ENCODE data around the gene NAGLU. TPM values are rescaled to one million over a fixed set of nuclear protein-coding genes. Genes with fewer than 3 reads are reported as not detected.

NAGLU gene
- total and polyA plus RNA-seq, 2 of the 13 experiments (the other 11 are each of a cell fraction or from before 2014, with no cell fraction given): 28.2 to 40.1 TPM

- TF ChIP-seq ZBTB10 (CRISPR knock-in tag; IDR thresholded peaks at IDR 0.05; ENCODE audit: borderline replicate concordance): 0 out of 2 replicates have a peak, but pooled peaks have one; percentile 38
- peak; percentile 90 for TF ChIP-seq ZNF773 (CRISPR knock-in tag; IDR thresholded peaks at IDR 0.05; ENCODE audit: borderline replicate concordance)
- TF ChIP-seq HOXA7 (CRISPR knock-in tag; IDR thresholded peaks at IDR 0.05): no peak
- TF ChIP-seq ZFAT (CRISPR knock-in tag; conservative IDR thresholded peaks at IDR 0.05): no peak
- peak; percentile 20; the same call in 1 of the 2 replicates for TF ChIP-seq ZNF263 (CRISPR knock-in tag; IDR thresholded peaks at IDR 0.05)
- TF ChIP-seq SRSF9 (IDR thresholded peaks at IDR 0.05; ENCODE audit: borderline replicate concordance, insufficient read depth, low read depth, low read length, poor library complexity, severe bottlenecking): no peak
- TF ChIP-seq RFX5 (IDR thresholded peaks at IDR 0.05; ENCODE audit: low read depth, low read length): no peak
- no peak for TF ChIP-seq SRF (IDR thresholded peaks at IDR 0.05; ENCODE audit: low read depth, low read length)
- TF ChIP-seq ZNF253 (CRISPR knock-in tag; IDR thresholded peaks at IDR 0.05; ENCODE audit: borderline replicate concordance): peak; percentile 76; the same call in 1 of the 2 replicates
- TF ChIP-seq ZBTB4 (CRISPR knock-in tag; IDR thresholded peaks at IDR 0.05; ENCODE audit: borderline replicate concordance): no peak
- no peak for TF ChIP-seq MLXIP (CRISPR knock-in tag; IDR thresholded peaks at IDR 0.05; ENCODE audit: borderline replicate concordance)
- TF ChIP-seq ATM (IDR thresholded peaks at IDR 0.05; ENCODE audit: borderline replicate concordance): no peak
- TF ChIP-seq ZNF577 (CRISPR knock-in tag; IDR thresholded peaks at IDR 0.05; ENCODE audit: borderline replicate concordance, low read depth): peak; percentile 87; the same call in 1 of the 2 replicates
- no peak; the same call in 1 of the 2 replicates for TF ChIP-seq KMT2A (CRISPR knock-in tag; IDR thresholded peaks at IDR 0.05)
- TF ChIP-seq ZSCAN21 (CRISPR knock-in tag; IDR thresholded peaks at IDR 0.05; ENCODE audit: borderline replicate concordance): no peak; the same call in 1 of the 2 replicates
- no peak; the same call in 1 of the 2 replicates for TF ChIP-seq ZSCAN22 (CRISPR knock-in tag; IDR thresholded peaks at IDR 0.05)
- peak; percentile 69; the same call in 1 of the 2 replicates for TF ChIP-seq CERS6 (CRISPR knock-in tag; IDR thresholded peaks at IDR 0.05)
- no peak; the same call in 1 of the 2 replicates for TF ChIP-seq ZNF543 (CRISPR knock-in tag; IDR thresholded peaks at IDR 0.05)
Observed at GRCh38 chr17:42562388-42563142, 26.5 kb downstream of the NAGLU start (continued).

Measured in HepG2 (cell line).